ENCODE measurements around the gene PGAP6.
"Not testable (repeated sequence)": the region's sequence is repeated elsewhere in the genome, so short reads cannot be mapped to it uniquely, and the experiment has no call there.

The PGAP6 gene

DNA sequence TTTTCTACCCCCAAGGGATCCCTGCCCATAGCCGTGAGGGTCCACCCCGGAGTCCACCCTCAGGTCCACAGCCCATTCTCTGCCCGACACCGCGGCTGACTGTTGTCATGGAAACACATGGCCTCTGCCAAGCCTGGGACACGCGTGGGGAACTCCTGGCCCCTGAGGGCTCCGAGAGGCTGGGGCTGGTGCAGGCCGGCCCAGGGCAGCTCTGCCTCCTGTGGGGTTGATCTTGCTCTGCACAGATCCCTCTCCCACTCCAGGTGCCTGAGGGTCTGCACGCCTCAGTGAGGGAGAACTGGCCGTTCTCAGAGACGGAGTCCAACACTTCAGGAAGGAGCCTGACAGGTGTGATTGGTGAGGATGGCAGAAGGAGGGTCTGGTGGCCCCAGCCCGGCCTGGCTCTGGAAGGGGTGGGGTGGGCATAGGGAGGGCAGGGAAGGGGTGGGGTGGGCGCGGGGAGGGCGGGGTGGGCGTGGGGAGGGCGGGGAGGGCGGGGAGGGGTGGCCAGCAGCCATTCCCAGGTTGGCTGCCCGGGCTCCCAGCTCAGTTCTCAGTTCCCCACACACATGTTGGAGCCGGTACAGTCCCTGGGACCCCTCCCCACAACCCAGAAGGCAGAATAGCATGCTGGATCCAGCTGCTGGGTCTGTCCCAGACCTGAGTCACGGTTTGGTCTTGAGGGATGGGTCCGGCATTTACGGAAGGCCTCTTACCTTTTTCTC is 17.9 kb downstream of the PGAP6 start:
- no peak for DNase-seq

DNA sequence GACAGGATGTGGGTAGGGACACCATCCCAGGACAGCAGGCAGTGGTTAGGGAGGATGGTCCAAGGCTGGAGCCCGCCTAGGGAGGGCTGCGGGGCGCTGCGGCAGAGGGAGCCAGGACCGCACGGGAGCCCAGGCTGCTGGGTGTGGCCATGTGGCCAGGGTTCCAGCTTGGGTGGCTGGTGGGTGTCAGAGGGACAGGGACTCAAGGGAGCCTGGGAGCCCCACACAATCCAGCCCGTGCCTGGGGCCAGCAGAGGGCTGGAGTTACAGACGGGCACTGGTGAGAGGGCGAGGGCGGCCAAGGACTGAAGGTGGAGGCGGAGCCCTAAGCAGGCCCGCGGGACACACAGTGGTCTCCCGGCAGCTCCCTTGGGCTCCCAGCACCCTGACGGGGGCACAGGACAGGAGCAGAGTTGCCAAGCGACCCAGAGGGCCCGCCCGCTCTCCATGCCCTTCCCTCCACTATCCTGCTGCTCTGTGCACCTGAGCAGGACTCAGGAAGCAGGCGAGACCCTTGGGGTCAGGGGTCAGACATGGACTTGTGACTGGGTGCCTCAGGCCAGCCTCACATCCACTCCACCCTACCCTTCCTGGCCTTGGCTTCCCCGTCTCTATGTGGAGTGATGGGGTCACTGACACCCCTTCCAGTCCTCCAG is 18.5 kb downstream of the PGAP6 start:
- DNase-seq = no peak

DNA sequence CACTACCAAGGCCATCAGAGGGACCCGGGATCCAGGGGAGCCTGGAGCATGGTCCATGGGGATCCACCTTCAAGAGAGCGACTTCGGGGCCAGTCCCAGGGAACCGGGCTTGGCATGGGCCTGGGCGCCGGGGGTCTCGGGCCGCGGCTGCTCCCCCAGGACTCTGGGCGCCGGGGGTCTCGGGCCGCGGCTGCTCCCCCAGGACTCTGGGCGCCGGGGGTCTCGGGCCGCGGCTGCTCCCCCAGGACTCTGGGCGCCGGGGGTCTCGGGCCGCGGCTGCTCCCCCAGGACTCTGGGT is 19.1 kb downstream of the PGAP6 start:
- DNase-seq = not testable (repeated sequence)

DNA sequence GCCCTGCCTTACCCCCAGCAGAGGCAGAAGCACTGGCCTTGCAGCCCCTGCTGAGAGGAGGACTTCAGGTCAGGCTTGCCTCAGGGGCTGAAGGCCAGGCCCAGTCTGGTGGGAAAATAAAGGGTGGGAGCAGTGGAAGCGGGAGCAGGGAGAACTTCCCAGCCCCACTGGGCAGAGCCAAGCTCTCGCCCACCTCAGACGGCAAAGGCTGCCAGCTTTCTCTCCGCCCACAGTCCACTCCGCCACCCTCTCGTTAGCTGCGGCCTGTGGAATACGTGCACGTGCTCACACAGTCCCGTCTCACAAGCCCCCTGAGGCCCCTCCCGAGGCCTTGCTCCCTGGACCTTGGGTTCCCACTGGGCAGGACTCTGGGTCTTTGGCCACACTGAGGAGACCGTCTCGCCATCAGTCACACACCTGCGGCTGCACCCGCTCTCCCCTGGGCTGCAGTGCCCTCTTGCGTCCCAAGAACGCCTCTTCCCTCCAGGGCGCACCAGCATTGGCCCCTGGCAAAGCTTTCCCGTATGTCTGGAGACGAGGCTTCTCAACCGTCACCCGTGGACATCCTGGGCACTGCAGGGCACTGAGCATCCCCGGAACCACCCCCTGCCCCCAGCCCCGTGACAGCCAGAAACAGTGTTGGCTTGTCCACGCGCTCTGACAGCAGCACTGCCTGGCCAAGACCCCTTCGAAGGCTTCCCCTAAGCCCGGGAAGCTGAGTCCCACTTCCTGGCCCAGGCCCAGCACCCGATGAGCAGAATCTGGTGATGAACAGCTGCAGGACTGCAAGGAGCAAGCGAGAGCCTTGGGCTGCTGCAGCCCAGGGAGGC is 19.7 kb downstream of the PGAP6 start:
- DNase-seq = peak; percentile 33

DNA sequence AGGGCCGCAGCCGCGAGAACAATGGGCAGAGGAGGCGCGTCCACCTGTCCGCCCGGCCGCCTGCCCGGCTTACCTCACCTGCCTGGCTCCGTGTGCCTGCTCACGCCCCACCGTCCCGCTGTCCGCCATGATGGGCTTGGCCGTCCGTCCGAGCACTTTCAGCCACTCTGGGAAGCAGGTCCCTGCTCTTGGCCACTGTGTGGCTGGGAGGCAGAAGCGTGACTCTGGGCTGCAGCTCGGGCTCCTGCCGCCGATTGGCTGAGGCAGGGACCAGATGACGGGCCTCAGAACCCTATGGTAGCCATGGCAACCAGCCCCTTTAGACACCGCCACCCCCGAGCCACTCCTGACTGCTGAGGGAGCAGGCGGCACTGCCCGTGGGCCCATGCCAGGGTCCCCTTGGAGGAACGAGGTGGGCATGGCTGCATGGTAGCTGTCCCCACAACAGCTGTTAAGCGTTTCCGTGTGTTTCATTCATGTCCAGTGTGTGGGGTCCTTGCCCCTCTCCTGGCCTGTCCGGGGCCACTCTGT is 20.4 kb downstream of the PGAP6 start:
- no peak for DNase-seq

DNA sequence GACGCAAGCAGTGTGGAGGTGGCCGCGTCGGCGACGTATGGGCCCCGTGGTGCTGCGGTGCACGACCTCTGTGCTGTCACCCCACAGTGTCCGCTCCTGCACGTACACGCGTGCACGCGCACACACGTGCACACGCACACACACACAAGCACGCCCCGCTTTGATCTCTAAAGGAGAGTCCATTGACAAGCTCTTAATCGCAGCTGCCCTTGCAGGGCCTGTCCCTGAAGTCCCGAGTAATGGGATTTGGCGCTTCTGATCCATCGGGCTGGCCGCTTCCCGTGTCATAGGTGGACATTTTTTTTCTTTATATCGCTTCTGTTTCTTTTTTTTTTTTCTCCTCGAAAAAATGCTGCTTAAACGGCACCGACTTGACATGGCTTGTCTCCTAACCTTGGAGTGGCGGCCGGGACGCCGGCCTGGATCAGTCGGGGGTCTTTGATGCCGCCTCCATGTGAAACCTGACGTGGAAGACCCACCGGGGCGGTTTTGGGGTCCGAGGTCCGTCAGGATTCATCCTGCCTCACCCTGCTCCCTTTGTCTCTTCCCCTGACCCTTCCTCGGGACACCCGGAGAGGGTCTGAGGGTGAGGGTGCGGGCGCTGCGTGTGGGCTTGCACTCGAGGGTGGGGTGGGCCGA is 21.0 kb downstream of the PGAP6 start:
- no peak for DNase-seq

DNA sequence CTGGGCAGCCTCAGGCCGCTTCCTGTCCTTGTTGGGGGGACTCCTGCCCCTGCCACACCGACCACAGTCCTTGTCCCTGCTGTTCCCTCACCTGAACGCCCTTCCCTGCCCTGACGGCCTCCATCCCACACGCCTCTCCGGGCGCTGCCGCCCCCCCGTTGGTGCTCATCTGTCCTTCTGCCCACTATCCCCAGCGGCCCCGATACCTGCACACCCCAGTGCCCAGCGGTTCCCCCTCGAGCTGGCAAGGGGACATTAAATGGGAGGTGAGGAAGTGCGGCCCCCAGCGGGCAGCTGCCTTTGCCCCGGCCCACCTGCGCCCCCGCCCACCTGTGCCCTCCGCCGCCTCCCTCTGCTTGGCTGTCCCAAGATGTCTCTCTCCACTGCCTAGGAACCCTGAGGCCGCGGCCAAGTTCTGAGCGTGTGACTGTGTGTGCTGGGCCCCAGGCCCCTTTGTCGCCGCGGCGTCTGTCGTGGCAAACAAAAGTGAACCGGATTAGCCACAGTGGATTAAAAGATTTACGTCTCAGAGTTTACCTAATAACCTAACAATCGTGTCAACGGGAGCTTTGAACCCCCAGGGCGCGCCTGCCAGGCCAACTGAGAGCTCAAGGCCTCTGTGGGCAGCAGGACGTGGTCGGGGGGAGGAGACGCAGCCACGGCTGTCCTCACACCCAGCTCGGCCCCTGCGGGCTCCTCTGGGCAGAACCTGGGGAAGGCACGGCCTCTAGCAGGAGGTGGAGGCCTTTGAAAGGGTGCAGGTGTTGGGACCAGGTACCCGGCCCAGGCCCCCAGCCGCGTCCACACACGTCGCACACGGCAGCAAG is 21.7 kb downstream of the PGAP6 start:
- no peak for DNase-seq

DNA sequence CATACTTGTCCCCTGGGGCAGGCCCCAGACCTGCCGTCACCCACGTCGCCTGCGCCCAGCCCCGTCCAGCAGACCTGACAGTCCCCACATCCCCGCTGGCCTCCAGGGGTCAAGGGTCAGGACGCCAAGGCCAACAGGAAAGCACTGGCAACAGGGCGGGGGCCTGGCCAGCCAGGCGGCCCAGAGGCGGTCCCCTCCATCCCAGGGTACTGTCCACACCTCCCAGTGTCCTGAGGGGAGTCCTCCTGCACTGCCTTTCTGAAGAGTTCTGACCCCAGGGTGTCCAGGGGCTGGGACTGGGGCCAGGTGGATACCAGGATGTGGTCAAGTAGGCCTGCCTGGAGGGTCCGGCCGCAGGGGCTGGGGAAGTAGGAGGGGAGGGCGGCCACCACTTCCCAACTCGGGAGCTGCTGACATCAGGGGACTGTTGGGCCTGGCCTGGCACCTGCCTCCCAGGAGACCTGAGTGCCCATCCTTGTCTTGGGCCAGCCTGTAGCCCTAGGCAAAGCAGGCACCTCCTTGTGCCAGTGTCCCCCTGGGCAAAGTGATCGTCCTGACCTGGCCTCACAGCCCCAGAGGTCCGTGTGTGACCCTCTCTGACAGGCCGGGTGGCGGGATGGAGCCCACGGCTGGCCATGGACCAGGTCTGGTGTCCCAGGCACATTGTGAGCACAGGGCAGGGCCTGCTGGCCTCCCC is 22.6 kb downstream of the PGAP6 start:
- DNase-seq = no peak

DNA sequence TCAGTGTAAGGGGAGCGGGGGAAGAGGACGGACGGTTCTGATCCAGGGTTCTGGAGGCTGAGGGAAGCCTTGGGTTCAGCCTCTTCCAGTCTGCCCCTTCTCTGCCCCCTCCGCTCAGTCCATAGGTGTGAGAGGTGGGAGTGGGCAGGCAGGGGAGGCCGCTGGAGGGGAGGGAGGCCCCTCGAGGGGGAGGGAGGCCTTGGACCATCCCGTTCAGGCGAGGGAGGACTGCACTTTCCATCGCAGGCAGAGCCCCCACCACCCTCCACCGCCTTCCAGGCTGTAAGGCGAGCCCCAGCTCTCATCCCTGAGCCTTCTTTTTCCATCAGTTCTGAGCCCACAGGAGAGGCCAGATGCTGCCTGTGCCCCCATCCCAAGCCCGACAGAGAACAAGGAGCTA is 25.0 kb downstream of the PGAP6 start:
- DNase-seq = no peak

DNA sequence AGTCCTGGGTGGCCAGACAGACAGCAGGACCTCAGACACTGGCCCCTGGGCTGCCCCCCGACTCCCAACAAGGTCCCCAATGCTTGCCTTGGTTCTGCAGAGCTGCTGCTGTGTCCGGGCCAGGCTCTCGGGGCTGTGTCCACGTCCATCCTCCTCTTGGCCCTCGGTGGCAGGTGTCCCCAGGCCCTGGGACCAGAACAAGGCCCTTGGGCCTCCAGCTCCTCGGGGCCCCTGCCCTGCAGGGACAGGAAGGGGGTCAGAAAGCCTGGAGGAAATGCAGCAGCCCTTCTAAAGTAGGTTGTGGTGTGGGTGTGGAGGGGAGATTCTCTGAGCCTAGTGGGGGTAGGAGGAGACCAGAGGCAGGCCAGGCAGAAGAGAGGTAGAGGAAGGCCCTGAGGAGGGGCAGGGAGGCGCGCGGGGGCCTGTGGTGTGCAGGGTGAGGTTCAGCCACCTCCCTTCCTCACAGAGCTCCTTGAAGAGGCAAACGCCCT is 26.8 kb downstream of the PGAP6 start:
- DNase-seq = no peak

DNA sequence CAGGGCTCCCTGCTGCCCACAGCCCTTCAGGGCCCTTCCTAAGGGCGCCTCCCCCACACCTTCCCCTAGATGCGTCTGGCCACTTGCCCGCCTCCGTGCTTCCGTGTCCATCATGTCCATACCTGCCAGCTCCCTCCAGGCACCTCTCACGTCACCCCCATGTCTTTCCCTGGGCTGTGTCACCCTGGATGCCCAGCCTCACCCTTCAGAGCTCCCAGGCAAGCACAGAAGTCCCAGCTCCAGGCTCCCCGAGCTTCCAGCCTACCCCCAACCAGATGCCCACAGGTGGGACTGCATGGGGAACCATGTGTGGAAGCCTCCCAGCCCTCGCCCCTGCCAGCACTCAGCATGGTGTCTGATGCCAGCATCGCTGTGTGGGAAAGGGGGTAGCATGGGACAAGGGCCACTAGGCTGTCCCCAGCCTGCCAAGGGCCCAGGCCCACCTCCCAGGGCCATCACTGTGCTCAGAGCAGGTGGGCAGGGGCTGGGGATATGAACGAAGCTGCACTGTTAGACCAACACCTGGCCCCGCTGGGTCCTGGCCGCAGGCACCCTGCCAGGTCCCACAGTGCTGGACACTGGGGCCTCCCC is 27.4 kb downstream of the PGAP6 start:
- DNase-seq = no peak

DNA sequence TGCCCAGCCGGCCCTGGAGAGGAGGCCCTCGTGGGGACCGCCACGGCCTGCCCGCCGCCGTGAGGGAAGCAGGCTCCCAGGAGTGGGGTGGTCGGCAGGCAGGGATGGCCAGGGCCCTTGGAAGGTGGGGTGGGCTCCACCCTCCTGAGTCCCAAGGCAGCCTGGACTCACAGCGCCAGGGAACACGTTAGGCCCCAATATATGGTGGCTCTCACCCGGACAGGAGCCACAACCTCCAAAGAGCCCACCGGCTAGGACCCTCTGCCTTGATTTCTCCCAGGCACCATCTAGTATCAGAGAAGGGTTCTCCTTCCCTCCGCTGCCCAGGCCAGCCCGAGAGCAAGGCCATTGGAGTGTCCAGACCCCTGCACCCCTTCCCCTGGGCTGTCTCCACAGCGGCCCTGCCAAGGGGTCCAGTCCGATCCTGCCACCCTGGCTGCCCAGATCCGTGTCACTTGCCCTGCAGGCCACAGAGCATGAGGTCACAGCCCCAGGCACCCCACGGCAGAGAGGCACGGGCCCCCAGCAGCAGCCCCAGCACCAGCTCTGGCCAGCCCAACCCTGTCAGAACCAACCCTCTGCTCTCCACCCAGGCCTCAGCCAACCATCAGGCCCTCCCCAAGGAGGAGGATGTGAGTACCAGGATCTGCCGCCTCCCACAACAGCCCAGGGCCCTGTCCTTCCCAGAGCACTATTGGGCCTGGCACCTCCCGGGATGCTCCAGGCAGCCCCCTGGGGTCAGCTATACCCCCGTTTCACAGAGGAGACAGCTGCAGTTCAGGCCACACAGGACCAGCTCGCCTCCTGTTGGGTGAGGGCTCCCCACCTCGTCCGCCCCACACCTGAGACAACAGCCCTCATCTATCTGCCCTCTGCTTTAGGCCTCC is 28.1 kb downstream of the PGAP6 start:
- DNase-seq = no peak

DNA sequence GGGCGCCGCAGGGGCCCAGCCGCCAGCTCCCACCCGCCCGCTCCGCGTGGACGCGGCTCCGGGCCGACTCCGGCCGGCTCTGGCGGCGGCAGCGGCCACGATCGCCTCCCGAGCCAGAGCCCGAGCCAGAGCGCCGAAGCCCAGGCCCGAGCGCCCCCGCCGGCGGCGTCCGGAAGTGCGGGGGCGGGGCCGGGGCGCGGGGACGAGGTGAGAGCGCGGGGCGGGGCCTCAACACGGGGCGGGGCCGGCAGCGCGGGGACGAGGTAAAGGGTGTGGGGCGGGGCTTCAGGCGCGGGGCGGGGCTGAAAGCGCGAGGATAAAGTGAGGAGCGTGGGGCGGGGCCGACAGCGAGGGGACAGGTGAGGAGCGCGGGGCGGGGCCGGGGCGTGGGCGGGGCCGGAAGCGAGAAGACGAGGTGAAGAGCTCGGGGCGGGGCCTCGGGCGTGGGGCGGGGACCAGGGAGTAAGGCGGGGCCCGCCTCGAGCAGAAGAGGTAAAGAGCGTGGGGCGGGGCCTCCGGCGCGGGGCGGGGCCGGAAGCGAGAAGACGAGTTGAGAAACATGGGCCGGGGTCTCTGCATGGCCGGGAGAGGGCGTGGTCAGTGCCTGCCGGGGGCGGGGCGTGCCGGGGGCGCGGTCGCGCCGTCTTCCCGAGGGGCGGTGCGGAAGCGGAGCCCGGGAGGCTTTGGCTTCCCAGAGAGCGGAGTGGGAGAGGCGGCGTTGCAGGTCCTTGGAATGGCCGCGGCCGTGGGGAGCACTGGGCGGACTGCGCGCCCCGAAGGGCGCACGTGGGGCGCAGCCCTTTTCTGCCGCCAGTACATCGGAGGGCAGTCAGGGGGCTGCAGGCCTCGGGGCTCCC is 29.0 kb downstream of the PGAP6 start, which contains the start of gene AXIN1:
Gene AXIN1 (minus strand): TSS at position 177 of the 857 bp plus-strand sequence. CDS start 5,698 bp downstream, outside the sequence.
- DNase-seq = peak; percentile 82

DNA sequence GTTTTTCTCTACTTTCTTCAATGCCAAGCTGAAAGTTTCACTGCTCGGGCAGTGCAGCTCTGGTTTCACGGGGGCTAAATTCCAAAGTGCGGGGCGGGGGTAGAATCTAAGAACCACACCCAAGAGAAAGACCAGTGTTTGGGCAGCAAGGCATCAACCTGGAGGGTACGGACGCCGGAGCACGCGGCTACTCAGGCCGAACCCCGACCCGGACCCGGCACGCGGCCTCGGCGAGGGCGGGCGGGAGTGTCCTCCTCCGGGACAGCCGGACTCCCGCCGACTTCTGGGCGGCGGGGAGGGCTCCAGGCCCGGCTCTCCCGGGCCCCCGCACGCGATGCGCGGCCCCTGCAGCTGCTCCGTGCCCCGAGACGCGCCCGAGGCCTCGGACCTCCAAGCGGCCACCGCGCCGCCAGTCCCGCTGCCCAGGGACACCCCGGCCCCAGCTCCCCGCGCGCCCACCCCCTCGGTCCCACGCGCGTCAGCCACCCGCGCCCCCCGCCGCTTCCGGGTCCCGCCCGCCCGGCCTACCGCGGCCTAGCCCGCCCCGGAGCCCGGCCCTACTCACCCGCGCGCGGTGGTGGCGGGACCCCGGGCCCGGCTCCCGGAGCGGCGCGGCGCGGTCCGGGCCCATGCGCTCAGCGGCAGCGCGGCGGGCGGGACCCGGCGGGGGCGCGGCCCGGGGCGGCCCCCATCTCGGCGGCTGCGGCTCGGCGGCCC is 29.8 kb downstream of the PGAP6 start:
- DNase-seq = no peak

DNA sequence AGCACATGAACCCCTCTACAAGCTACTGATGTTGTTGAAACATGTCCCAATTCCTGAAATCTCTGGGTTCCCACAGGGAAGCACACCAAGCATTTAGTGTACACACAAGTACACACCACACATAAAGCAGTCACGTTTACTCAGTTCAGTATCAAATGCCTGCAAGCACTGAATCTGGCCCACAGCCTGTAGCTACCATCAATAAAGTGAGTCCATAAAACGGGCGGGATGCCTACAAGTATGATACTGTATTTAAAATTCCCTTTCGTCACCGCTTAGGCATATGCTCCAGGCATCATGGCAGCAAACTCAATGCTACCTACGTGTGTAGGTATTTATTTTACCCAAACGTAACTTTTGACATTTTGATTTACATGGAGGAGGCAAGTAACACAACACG is 31.6 kb downstream of the PGAP6 start:
- no peak for DNase-seq

DNA sequence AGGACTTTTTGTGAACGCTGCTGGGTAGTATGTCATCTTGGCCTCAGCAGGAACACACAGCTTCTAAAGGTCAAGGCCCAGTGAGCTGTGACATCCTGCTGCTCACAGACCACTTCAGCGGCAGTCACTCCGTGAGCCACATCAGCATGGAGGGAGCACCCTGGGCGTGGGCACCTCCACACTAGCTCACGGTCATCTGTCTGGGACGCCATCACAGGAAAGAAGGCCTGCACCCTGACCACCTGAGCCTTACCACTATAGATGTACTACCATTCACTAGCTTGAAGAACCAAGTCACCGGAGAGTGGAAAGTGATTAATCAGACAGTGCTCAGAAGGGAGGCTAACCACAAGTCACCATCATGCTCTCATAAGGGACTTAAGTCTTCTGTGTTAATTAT is 32.6 kb downstream of the PGAP6 start:
- no peak for DNase-seq

DNA sequence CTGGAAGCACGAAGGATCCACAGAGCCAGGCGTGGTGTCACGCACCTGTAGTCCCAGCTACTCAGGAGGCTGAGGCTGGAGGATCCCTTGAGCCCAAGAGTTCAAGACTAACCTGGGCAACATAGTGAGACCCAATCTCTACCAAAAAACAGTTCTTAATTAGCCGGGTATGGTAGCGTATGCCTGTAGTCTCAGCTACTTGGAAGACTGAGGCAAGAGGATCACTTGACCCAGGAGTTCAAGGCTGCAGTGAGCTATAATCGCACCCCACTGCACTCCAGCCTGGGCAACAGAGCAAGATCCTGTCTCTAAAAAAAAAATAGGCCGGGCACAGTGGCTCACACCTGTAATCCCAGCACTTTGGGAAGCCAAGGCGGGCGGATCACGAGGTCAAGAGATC is 33.3 kb downstream of the PGAP6 start:
- not testable (repeated sequence) for DNase-seq

DNA sequence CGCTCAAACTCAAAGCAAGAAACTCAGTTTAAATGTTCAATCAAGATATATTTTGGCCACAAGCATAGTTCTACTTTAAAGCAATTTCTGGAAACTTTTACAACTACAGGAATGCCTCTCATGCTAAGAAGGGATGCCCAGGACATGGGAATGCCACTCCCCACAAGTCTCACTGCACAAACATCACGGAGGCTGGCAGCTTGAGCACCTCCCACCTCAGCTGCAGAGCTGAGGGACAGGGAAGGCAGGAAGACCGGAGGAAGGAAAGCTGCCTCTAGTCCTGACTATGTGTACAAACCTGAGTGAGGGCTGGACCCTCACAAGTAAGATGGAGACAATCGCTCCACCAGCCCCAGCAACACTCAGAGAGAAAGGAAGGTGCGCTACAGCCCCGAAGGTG is 34.6 kb downstream of the PGAP6 start:
- no peak for DNase-seq
